Sciatic nerve (tissue), 2 donors: Measurements from ENCODE around the gene EPSTI1. TPM values are rescaled to one million over a fixed set of nuclear protein-coding genes. Genes with fewer than 3 reads are reported as not detected.
"Not testable (repeated sequence)": the region's sequence is repeated elsewhere in the genome, so short reads cannot be mapped to it uniquely, and the experiment has no call there.

Source experiments
- ATAC-seq: fragments of 200-7000 bp; cut with Tn5 transposase; one replicate; pipeline ENCODE4 v1.9.1; 2020; ENCODE audit warnings: mild to moderate bottlenecking, moderate library complexity
- DNase-seq: peaks from one replicate; pipeline ENCODE4 v3.0.0-alpha.2; 2020; ENCODE audit warnings: low spot score
- intact Hi-C: fragments of 100-400 bp; cut with DNase I; formaldehyde crosslinking; loops from one replicate; pipeline ENCODE4 v1.14.2; 2022
- total RNA-seq: library from RNA; stranded (reverse); fragmentation: NEBNext Ultra II Directional; extraction: Animal tissue kit (Norgen Biotek cat#: 25700); gene quantifications from one replicate; pipeline ENCODE4 v1.2.1, GENCODE V29; 2021
- donor health status: DM: no; HTN: no; CAD: no.
- donor health status: DM: no; HTN: no; CAD: no.

The EPSTI1 gene
- total RNA-seq, 1 donor from 2014 or later: 7.8 TPM

- intact Hi-C loops: no loop called here
- peak; percentile 51 for ATAC-seq
- DNase-seq: no peak
Measured at GRCh38 chr13:42875475-42876269, 116.4 kb downstream of the EPSTI1 start.

DNA sequence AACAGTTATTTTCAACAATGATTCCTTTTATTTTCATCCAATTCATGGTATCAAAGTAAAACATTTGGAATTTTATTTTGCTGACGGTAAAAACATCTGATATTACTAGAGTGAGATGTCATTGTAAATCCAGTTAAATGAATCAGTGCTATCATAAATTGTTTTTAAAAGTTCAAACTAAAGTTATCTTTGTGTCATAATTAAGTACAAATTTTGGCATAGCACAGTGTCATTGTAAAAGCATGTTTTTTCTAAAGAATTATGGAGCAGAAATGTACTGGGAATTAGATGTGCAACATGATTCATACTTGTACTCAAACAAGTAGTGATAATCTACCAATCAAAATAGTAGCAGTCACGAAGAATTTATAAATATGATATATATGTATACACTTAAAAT lies 117.8 kb downstream of the EPSTI1 start:
- no peak for ATAC-seq
- intact Hi-C loops: no loop called here
- DNase-seq: no peak

DNA sequence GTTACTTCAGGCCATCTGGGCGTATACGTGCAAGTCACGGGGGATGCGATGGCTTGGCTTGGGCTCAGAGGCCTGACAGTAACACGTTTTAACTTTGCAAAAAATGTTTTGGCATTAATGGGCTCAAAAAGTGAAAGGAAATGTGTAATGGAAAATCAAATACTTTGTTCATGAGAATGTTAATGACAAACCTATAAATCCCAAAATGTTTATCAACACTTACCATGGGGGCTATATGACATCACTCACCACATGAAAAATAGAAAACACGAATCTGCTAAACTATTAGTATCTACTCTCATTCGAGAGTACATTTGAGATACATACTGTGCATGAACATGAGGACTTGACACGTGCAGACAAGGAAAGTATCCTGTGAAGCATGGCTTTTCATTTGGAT lies 119.0 kb downstream of the EPSTI1 start:
- intact Hi-C loops: no loop called here
- no peak for ATAC-seq

GRCh38 chr13:42867232-42867631 lies 124.8 kb downstream of the EPSTI1 start:
- ATAC-seq (no peak), DNase-seq (no peak)
- intact Hi-C loops: no loop called here

More for the DNA sequence above, 119.0 kb downstream of the EPSTI1 start:
- no peak for DNase-seq

DNA sequence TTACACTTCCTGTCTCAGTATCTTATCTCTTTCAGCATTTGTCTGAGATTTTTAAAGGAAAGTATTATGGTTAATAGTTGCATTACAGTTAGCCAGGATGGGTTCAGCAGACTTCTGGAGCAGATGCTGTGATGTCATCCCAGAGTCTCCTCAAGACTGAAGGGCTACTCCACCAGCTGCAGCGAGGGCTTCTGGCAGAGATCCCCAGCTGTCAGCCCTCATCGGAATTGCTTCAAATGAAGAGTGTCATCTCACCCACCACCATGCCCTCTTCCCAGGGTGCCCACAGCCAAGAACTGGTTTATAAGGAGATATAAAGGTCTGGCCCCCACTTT lies 126.3 kb downstream of the EPSTI1 start:
- DNase-seq (no peak), ATAC-seq (no peak)
- intact Hi-C loops: no loop called here

DNA sequence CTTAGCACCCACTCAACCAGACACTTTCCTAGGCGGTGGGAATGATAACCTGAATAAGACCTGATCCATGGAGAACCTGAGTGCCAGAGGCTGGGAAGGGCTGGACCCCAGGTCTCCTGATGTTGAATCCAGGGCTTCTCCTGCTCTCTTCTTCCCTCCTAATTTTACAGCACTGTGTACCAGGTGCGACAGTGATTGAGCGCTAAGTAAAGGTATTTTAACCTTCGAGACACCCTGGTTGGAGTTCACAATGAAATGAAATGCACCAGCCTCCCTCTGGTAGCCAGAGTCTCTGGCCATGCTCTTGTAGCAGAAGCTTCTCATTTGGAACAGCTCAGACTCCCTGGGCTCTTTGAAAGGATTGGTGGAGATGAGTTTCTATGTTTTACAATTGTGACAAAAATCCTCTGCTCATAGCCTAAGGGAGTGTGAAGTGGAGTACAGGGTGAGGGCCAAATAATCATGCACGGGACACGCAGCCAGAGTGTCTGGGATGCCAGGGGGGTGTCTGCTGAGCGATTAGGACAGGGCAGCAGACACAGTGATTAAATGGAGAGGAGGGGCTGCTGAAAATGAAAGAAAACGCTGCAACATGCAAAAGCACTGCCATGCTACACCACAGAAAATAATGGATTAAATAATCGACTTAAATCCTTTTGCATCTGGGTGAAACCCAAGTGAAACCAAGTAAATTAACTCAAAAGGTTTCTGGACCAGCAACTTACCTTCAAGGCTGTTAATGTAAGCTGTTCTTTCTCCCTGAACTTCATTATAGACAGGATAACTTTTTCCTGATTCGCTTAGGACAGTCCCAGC lies 126.9 kb downstream of the EPSTI1 start:
- ATAC-seq (no peak), DNase-seq (no peak)
- intact Hi-C loops: no loop called here

DNA sequence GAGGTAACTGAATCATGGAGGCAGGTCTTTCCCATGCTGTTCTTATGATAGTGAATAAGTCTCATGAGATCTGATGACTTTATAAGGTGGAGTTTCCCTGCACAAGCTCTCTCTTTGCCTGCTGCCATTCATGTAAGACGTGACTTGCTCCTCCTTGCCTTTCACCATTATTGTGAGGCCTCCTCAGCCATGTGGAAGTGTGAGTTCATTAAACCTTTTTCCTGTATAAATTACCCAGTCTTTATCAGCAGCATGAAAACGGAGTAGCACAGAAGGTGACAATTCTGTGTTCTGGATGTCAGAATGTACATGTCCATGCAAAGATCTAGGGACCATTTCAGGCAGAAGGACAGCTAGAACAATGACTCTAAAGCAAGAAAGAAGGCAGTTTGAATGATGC lies 129.7 kb downstream of the EPSTI1 start:
- intact Hi-C loops, ATAC-seq, DNase-seq: not testable (repeated sequence)

- DNase-seq: no peak
- intact Hi-C loops: no loop called here
- no peak for ATAC-seq
Measured at GRCh38 chr13:42860485-42860884, 131.6 kb downstream of the EPSTI1 start.

DNA sequence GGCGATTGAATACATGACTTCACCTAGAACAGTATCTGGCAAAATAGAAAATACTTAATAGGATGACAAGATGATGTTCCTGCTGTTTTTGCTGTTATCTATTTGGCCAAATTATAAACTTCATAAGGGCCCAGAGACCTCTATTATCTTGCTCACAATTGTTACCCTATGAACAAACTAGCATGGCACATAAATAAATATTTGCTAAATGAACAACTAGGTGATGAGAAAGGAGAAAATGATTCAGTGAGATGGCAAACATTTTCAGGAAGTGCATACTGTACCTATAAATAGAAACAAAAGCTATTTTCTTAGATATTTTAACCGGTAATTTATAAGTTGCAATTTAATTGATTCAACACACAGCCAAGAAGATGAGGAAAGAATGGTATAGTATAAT lies 132.3 kb downstream of the EPSTI1 start:
- intact Hi-C loops: no loop called here

DNA sequence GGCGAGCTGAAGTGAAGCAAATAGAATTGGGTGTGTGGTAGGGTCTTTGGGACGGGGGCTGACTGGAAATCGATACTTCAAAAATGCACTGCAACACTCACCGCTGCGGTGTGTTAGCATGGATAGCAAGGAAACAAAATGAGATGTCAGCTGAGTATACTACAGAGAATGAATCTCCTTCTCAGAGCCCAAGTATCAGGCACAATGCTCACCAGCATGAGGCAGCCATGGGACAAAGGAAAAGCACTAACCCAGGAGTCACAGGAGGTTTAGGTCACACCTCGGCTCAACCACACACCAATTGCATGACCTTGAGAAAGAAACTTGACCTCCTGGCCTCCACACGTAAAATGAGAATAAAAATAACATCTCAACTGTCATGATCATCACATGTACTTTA lies 136.6 kb downstream of the EPSTI1 start:
- DNase-seq: no peak

More for the DNA sequence above, 132.3 kb downstream of the EPSTI1 start:
- DNase-seq (no peak), ATAC-seq (no peak)

DNA sequence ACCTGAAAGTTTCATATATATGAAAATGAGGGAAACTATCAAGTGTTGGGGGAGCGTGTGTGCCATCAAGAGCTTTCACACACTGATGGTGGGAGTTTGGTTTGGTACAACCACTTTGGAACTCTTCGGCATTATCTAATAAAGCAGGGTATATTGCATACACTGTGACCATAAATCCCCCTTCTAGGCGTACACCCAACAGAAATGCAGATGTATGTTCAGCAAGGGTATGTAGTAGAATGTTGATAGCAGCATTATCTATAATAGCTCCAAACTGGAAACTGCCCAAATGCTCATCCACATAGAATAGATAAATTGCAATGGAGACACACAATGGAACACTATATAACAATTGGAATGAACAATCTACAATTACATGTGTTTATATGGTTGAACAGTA lies 139.9 kb downstream of the EPSTI1 start:
- intact Hi-C loops: no loop called here
- DNase-seq (no peak), ATAC-seq (no peak)

More for the DNA sequence above, 136.6 kb downstream of the EPSTI1 start:
- ATAC-seq: no peak
- intact Hi-C loops: no loop called here

DNA sequence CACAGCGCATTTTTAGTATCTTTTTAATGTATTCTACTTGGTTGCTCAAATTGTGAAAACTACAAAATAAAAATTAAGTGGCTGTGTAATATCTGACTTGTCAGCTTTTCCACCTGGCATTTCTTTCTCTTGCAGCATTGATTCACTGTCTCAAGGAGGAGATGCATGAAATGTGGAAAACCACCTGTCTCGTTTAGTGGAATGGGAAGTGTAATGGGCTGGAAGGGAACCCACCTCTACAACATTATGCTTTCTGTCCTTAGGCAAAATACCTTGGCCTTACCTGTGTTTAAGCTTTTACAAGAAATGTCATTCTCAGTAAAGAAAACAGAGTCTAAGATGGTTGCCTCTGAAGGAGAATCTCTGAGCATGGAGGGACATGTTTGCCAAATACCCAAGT lies 142.8 kb downstream of the EPSTI1 start:
- DNase-seq (no peak), ATAC-seq (no peak)
- intact Hi-C loops: no loop called here

GRCh38 chr13:42847891-42848663 lies 144.0 kb downstream of the EPSTI1 start:
- intact Hi-C loops: no loop called here
- ATAC-seq: no peak
- DNase-seq: no peak

DNA sequence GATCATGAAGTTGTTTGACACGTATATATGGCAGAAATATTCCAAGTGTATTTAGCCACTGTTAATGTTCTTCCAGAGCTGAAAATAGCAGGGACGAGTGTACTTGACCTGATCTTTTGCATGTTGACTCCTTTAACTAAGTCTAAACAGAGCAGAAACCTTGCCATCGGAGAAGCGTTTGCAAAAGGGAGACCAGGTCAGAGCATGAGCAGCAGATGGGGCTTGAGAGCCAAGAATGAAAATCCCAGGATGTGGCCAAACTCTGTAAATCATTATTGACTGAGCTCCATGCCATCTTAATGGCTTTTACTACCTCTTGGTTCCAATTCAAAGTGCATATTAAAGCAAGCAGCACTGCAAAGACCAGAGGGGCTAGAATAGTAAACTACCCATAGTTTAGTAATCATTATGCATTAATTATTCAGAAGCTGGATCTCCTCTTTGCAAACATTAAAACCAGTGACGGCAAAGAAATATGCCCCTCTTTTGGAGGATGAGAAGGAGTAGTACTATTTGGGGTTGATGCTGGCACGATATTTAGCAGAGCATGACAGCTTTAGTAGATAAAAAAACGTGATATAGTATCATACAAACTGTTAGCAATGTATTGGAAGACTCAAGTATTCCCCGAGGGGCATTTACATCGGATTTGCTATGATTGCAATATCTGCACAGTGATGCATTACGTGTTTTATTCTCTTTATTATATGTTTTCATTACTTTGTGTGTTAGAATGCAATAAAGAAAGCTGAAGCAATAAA lies 154.9 kb downstream of the EPSTI1 start:
- DNase-seq (no peak), ATAC-seq (peak; percentile 42)
- intact Hi-C loops: no loop called here

Other genes starting within 250 kb of the EPSTI1 start
- gene FAM216B, start 210.7 kb downstream of the EPSTI1 start, total RNA-seq: not detected
- gene DNAJC15, start 31.3 kb upstream of the EPSTI1 start, total RNA-seq: 6.2 TPM